ENCODE measurements around the gene EPS15.

EPS15 gene

DNA sequence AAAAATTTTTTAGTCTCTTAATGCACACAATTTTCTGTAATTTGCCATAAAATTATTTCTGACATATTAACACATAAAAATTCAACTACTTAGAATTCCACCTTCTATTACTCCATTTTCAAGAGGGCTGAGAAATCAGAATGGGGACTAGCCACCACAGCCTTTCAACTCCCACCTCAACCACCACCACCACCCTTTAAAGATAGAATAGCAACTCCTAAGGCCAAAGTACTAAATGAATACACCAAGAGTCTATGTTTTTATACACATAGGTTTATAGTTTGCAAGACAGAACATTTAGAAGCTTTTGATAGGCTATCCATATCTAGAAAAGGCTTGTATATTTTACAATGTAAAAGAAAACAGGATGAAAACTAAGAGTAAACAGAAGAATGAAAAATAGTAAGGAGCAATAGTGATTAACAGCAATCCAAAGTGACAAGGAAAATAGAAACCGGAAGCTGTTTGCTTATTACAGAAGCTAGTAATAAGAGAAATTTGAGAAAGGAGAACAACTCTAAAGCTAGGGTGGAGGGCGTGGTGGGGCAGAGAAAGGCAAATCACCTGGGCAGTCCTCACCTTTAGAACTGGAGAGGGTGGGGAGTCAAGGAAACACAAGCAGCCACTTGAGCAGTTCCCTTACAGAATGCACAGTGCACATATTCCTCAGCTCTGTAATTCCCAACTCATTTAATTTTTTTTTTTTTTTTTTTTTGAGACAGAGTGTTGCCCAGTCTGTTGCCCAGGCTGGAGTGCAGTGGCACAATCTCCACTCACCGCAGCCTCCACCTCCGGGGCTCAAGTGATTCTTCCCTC lies 27.7 kb downstream of the EPS15 start:
- TF ChIP-seq EZH2 (optimal IDR thresholded peaks at IDR 0.05; ENCODE audit: low read depth, low read length) (no peak), EZH2phosphoT487 (IDR thresholded peaks at IDR 0.05; ENCODE audit: low read length) (no peak)
- TF ChIP-seq, protein P1, sequence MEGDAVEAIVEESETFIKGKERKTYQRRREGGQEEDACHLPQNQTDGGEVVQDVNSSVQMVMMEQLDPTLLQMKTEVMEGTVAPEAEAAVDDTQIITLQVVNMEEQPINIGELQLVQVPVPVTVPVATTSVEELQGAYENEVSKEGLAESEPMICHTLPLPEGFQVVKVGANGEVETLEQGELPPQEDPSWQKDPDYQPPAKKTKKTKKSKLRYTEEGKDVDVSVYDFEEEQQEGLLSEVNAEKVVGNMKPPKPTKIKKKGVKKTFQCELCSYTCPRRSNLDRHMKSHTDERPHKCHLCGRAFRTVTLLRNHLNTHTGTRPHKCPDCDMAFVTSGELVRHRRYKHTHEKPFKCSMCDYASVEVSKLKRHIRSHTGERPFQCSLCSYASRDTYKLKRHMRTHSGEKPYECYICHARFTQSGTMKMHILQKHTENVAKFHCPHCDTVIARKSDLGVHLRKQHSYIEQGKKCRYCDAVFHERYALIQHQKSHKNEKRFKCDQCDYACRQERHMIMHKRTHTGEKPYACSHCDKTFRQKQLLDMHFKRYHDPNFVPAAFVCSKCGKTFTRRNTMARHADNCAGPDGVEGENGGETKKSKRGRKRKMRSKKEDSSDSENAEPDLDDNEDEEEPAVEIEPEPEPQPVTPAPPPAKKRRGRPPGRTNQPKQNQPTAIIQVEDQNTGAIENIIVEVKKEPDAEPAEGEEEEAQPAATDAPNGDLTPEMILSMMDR (IDR thresholded peaks at IDR 0.05; ENCODE audit: low read length): no peak
- Histone ChIP-seq H3K27ac (ENCODE audit: low read length) (no peak overlapping the region), H3K27me3 (replicated peaks; ENCODE audit: insufficient read depth, low read length) (no peaks in the 10 kb centered on the region), H2AFZ (ENCODE audit: low read length) (no peak overlapping the region), H3K9me2 (replicated peaks; ENCODE audit: insufficient read depth, low read length) (no peaks in the 10 kb centered on the region; the same call in 1 of the 2 replicates), H3K4me3 (ENCODE audit: low read length) (no peak overlapping the region), H3K9me3 (replicated peaks; ENCODE audit: insufficient read depth, low read length) (no peaks in the 10 kb centered on the region), H4K20me1 (ENCODE audit: insufficient read depth, low read length) (no peaks in the 10 kb centered on the region), H3K4me1 (ENCODE audit: low read length) (peaks cover 3% of the 10 kb centered on the region; the same call in 1 of the 2 replicates), H3K36me3 (replicated peaks; ENCODE audit: insufficient read depth, low read length) (no peaks in the 10 kb centered on the region), H3K9ac (ENCODE audit: low read length) (no peak overlapping the region), H3F3A (ENCODE audit: insufficient read depth, low read length) (no peaks in the 10 kb centered on the region), H3K4me2 (ENCODE audit: low read depth, low read length) (no peak overlapping the region), H3K79me2 (ENCODE audit: low read length) (peaks cover 83% of the 10 kb centered on the region)
- DNase-seq: no peak

DNA sequence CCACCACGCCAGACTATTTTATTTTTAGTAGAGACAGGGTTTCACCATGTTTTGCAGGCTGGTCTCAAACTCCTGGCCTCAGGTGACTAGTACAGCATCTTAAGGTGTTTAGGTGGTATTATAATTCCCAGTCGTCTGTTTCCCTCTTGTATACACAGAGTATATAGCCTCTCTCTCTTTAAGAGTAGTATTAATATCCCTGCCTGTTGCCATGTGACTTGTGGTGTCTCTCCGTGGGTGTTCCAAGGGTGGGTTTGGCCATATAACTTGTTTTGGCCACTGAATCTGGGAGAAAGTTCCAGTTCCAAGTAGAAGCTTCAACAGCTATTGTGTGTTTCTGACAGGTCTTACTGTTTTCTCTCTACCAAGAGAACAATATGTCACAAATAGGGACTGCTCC lies 29.6 kb downstream of the EPS15 start:
- DNase-seq: no peak
- no peak overlapping the region for H2AFZ ChIP-seq (ENCODE audit: low read length)
- TF ChIP-seq EZH2phosphoT487 (IDR thresholded peaks at IDR 0.05; ENCODE audit: low read length): no peak
- TF ChIP-seq EZH2 (optimal IDR thresholded peaks at IDR 0.05; ENCODE audit: low read depth, low read length): no peak
- TF ChIP-seq, protein P1 (IDR thresholded peaks at IDR 0.05; ENCODE audit: low read length): no peak
- H3K79me2 ChIP-seq (ENCODE audit: low read length): peaks cover 82% of the 10 kb centered on the region
- no peak overlapping the region for H3K9ac ChIP-seq (ENCODE audit: low read length)
- H3K27ac ChIP-seq (ENCODE audit: low read length): no peak overlapping the region
- H3K27me3 ChIP-seq (replicated peaks; ENCODE audit: insufficient read depth, low read length): no peaks in the 10 kb centered on the region
- H3K4me2 ChIP-seq (ENCODE audit: low read depth, low read length): no peak overlapping the region
- peaks cover 3% of the 10 kb centered on the region; the same call in 1 of the 2 replicates for H3K4me1 ChIP-seq (ENCODE audit: low read length)
- H3K4me3 ChIP-seq (ENCODE audit: low read length): no peak overlapping the region
- no peaks in the 10 kb centered on the region for H3F3A ChIP-seq (ENCODE audit: insufficient read depth, low read length)
- no peaks in the 10 kb centered on the region for H4K20me1 ChIP-seq (ENCODE audit: insufficient read depth, low read length)
- H3K36me3 ChIP-seq (replicated peaks; ENCODE audit: insufficient read depth, low read length): no peaks in the 10 kb centered on the region
- no peaks in the 10 kb centered on the region for H3K9me3 ChIP-seq (replicated peaks; ENCODE audit: insufficient read depth, low read length)
- H3K9me2 ChIP-seq (replicated peaks; ENCODE audit: insufficient read depth, low read length): no peaks in the 10 kb centered on the region; the same call in 1 of the 2 replicates

DNA sequence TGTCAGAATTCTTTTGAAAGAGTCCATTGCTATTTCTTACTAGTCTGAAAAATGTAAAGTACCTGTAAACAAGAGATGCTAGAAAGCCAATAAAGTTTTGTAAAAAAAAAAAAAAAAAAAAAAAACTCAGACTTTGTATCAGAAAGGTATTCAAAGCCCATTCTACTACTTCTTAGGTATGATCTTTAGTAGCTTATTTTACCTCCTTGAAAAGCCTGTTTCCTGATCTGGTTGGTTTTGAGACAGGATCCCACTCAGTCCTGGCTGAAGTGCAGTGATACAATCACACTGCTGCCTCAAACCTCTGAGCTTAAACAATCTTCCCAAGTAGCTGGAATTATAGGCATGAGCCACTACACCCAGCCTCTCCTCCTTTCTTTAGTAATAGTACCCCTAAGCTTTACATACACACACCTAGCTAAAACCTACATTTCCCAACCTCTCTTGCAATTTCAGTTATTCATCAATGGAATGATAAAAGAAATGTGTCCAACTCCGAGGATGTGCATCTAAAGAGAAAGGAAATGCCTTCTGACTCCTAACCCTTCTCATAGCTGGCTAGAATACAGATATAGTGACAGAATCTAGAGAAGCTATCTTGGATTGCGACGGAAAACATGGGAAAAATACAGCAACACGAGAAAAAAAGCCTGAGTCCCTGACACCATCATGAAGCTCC lies 30.6 kb downstream of the EPS15 start:
- Histone ChIP-seq H3K27me3 (replicated peaks; ENCODE audit: insufficient read depth, low read length) (no peaks in the 10 kb centered on the region), H3F3A (ENCODE audit: insufficient read depth, low read length) (no peaks in the 10 kb centered on the region), H3K4me3 (ENCODE audit: low read length) (no peak overlapping the region), H3K36me3 (replicated peaks; ENCODE audit: insufficient read depth, low read length) (no peaks in the 10 kb centered on the region), H4K20me1 (ENCODE audit: insufficient read depth, low read length) (no peaks in the 10 kb centered on the region), H3K4me1 (ENCODE audit: low read length) (peaks cover 3% of the 10 kb centered on the region; the same call in 1 of the 2 replicates), H3K9me2 (replicated peaks; ENCODE audit: insufficient read depth, low read length) (no peaks in the 10 kb centered on the region; the same call in 1 of the 2 replicates), H3K9ac (ENCODE audit: low read length) (no peak overlapping the region), H3K9me3 (replicated peaks; ENCODE audit: insufficient read depth, low read length) (no peaks in the 10 kb centered on the region), H3K79me2 (ENCODE audit: low read length) (peaks cover 81% of the 10 kb centered on the region), H3K27ac (ENCODE audit: low read length) (no peak overlapping the region), H2AFZ (ENCODE audit: low read length) (no peak overlapping the region), H3K4me2 (ENCODE audit: low read depth, low read length) (no peak overlapping the region)
- no peak for DNase-seq
- TF ChIP-seq EZH2phosphoT487 (IDR thresholded peaks at IDR 0.05; ENCODE audit: low read length): no peak
- TF ChIP-seq, protein P1 (IDR thresholded peaks at IDR 0.05; ENCODE audit: low read length): no peak
- no peak for TF ChIP-seq EZH2 (optimal IDR thresholded peaks at IDR 0.05; ENCODE audit: low read depth, low read length)

Data from MM.1S (cell line).